ENCODE data around the gene DNAH8.
"Not testable (repeated sequence)": the region's sequence is repeated elsewhere in the genome, so short reads cannot be mapped to it uniquely, and the experiment has no call there.

The DNAH8 gene

GRCh38 chr6:38910207-38910606 lies 195.1 kb downstream of the DNAH8 start:
- no peak for DNase-seq

DNA sequence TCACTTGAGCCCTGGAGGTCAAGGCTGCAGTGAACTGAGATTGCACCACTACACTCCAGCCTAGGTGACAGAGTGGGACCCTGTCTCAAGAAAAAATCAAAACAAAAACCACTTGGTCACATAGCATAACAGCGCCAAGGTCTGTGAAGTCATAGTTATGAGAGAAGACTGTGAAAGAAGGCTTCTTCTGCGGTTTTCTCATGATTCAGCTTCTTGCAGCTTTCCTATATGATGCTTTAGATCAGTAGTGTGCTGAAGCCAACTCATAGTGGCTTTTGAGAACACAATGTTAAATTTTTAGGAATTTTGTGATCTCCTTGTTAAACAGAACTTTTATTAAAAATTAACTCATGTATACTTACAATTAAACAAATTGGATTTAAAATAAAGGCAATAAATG lies 197.3 kb downstream of the DNAH8 start:
- DNase-seq: no peak

GRCh38 chr6:38915205-38915925 lies 200.3 kb downstream of the DNAH8 start:
- no peak for DNase-seq

DNA sequence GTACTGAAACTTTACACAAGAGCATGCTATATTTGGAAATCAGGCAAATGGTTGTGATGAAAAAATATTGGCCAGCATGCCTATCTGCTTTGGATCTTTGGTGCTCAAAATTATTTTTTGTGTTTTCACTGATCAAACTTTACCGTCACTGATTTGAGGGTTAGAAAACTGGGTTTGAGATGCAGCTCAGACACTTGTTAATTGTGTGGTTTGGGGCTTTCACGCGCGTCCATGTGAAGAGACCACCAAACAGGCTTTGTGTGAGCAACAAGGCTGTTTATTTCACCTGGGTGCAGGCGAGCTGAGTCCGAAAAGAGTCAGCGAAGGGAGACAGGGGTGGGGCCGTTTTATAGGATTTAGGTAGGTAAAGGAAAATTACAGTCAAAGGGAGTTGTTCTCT lies 206.4 kb downstream of the DNAH8 start:
- not testable (repeated sequence) for DNase-seq

DNA sequence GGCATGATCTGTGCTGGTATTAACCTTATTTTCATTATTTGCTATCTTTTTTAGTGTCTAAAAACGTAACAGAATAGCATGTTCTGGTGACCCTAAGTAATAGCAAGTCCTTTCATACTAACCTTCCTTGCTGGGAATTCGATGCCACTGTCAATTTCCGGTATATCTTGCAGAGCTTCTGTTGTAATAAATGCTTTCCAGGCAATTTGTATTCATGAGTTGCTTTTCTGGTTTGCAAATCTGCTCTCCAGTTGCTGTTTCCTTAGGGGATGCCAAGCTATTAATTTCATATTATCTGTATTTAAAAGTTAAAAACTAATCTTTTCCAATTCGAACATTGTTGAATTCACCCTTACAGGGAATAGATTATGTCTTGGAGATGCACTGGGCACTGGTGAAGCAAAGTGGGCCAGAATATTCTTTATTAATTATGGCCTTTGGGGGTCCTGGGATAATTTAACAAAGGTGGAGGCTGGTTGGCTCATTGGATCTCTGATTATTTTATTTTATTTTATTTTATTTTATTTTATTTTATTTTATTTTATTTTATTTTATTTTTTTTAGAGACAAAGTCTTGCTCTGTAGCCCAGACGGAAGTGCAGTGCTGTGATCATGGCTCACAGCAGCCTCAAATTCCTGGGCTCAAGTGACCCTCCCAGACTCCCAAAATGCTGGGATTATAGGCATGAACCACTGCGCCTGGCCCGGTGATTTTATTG lies 209.8 kb downstream of the DNAH8 start:
- no peak for DNase-seq

DNA sequence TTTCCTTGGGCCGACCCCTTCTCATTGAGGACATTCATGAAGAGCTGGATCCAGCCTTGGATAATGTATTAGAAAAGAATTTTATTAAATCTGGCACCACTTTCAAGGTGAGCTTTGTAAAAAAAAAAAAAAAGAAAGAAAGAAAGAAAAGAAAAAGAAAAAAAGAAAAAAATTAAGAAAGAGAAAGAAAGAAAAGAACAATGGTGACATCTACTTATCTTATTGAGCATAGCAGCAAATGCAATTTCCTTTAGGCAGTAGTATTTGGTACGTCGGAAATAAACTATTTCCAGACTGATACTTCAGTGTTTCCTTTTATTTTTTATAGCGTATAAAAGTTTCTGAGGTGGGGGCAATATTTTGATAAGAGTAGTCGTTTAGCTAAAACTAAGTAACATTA lies 214.4 kb downstream of the DNAH8 start:
- DNase-seq: no peak

DNA sequence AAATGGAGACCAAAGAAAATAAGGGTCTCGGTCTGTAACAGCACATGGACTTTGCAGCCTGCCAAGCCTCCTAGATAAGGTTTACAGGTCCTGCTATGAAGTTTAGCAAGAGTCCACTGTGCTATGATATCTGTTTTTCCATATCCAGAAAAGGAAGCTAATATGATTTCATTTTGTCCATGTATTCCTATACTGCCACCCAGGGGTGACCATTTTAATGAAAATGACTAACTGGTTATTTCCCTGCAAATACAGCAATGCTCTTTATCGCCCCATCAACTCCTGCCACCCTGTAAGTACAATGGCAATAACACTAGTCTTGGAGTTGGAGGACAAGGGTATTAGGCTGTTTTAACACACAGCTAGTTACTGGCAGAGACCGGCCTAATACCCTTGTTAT lies 218.3 kb downstream of the DNAH8 start:
- DNase-seq: no peak

- DNase-seq: no peak
Measured at GRCh38 chr6:38935051-38935450, 219.9 kb downstream of the DNAH8 start.

- DNase-seq: no peak
Measured at GRCh38 chr6:38937839-38938613, 222.9 kb downstream of the DNAH8 start.

GRCh38 chr6:38938741-38939140 lies 223.6 kb downstream of the DNAH8 start:
- no peak for DNase-seq

- DNase-seq: no peak
Measured at GRCh38 chr6:38942442-38942841, 227.3 kb downstream of the DNAH8 start.

DNA sequence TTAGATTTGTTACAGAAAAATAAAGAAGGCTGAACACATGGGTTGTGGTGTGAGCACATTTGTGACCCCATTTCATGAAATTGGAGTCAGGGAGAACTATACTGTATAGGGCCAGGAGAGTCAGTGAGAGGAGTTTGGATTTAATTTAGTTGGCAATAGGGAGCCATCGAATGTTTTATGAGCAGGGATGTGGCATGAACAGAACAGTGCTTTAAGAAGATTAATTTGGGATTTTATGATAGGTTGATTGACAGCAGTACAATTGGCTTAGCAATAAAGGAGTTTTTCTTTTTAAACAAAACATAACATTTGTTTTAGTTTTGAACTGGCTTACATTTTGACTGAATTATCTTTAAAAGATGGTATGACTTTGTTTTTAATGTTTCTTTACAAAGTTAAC lies 227.9 kb downstream of the DNAH8 start:
- DNase-seq: no peak

DNA sequence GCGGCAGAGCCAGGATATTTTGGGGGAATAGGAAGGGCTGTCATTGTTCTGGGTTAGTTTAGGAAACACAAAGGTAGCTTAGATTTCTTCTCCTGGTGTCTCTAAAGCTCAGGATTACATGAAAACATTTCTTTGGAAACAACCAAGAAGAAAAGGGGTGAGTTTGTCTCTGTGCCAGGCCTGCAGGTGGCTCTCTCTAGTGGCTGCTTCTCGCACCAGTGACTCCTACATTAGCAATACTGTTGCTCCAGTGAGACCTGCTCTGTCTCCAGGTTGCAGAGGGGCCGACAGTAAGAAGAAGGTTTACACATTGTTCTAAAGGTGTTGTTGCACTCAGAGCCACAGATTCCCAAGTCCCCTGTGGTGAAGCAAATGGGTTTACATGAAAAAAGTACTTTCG lies 228.9 kb downstream of the DNAH8 start:
- DNase-seq: no peak

- DNase-seq: no peak
Measured at GRCh38 chr6:38944655-38945279, 229.7 kb downstream of the DNAH8 start.

DNA sequence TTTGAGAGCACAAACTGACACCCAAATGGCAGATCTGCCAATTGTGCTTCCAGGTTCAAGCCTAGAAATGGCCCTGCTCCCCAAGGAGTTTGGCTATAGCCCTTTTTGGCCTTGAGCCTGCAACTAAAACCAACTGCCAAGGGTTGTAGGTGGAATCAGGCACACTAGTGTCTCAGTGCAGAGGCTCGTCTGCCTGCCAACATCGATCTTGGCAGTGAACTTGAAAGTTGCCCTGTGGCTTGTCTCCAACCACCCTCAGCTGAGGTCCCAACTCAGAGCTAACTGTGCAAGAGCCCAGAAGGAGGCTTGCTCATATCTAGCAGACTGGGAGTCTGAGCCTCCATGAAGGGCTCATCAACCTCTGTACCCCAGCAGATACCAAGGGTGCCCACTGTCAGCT lies 240.8 kb downstream of the DNAH8 start:
- no peak for DNase-seq

DNA sequence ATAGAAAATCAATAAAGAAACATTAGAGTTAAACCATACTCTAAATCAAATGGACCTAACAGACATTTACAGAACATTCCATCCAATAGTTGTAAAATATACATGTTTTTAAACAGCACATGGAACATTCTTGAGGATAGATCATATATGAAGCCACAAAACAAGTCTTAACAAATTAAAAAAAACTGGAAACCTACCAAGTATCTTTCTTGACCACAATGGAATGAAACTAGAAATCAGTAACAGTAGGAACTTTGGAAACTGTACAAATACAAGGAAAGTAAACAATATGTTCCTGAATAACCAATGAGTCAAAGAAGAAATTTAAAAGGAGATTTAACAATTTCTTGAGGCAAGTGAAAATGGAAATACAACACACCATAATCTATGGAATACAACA lies 242.3 kb downstream of the DNAH8 start:
- no peak for DNase-seq

DNA sequence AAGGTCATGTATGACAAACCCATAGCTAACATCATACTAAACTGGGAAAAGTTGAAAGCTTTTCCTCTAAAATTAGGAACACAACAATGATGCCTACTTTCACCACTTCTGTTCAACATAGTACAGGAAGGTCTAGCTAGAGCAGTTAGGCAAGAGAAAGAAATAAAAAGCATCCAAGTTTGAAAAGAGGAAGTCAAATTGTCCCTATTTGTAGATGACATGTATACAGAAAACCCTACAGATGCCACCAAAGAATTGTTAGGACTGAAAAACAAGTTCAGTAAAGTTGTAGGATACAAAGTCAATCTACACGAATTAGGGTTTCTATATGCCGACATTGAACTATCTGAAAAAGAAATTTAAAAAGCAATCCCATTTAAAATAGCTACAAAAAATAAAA lies 244.0 kb downstream of the DNAH8 start:
- DNase-seq: no peak

DNA sequence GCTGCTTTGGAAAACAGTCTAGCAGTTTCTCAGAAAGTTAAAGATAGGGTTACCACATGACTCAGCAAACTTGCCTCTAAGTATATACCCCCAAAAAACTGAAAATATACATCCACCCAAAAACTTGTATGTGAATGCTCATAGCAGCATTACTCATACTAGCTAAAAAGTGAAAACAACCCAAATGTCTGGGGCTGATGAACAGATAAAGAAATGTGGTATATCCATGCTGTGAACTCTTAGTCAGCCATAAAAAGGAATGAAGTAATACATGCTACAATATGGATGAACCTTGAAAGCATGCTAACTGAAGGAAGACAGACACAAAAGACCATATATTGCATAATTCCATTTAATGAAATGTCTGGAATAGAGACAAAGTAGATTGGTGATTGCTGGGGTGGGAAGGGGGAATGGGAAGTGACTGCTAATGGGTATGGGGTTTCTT lies 253.6 kb downstream of the DNAH8 start:
- DNase-seq: no peak

DNA sequence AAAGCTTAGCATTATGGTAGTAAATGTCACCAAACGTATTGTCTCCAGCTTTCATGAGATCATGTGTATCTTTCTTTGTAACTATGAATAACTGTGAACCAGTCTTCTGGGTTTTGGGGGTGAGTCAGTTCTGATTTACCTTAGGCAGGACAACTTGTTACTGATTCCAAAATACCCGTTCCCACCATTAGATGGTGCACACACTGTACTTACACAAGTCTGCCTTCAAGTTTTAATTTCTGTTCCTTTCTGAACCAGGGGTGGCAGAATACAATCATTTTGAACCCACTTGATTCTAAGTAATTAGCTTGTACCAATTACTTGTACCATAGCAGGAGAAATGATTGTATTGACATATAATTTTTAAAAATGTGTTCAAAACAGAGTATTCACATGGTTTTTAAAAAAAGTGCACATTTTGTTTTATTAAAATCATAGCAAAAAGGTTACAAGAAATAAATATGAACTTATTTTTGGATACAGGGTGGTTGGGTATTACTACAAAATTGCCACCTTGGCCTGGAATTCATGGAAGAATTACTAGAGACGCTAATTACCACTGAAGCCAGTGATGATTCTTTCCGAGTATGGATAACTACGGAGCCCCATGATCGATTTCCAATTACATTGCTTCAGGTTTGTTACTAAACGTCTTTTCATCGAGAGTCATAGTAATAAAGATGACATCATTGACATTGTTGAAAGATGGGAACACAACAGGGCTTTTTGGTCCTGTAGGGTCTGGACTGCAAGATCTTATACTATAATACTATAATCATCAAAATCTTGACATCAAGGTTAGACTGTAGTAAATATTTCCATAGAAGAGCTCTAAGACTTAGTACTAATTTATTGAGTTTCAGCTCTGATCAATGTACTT lies 258.3 kb downstream of the DNAH8 start:
- DNase-seq: no peak

- DNase-seq: no peak
Measured at GRCh38 chr6:38974389-38975151, 259.5 kb downstream of the DNAH8 start.

DNA sequence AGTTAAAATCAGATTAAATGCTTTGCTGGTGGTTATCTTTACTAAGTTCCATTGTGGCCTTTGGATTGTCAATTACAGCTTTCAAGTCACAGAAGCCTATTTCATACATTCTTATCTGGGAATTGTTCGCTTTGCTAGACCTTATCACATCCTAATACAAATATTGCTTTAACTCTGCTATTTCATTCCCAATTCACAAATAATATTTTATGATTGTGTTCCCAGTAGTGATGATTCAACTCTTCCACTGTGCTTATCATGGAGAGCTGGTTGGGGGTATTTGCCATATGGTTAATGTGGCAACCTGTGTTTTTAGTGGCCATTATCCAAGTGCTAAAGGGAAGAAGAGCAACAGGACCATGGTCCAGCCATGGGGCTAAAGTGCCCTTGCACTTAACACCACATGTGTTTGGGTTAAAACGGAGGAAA lies 260.5 kb downstream of the DNAH8 start:
- no peak for DNase-seq
